Central memory CD8-positive, alpha-beta T cell (primary cell): Measurements from ENCODE around the gene ADCY4.
"Not testable (repeated sequence)": the region's sequence is repeated elsewhere in the genome, so short reads cannot be mapped to it uniquely, and the experiment has no call there.

Source experiments
- ATAC-seq: fragments of 150-1000 bp; cut with Tn5 transposase; replicated peaks from 2 replicates; pipeline ENCODE4 v1.10.0; 2022; ENCODE audit warnings: mild to moderate bottlenecking, moderate FRiP score, moderate number of reproducible peaks; ENCODE audit not compliant: poor library complexity, severe bottlenecking; ENCODE audit errors: extremely low read depth
- DNase-seq, 2 donors: peaks; one replicate each; pipeline ENCODE4 v3.0.0; 2021; ENCODE audit warnings: low spot score in 2 of 2
- H3K27ac Mint-ChIP-seq: one replicate; pipeline ENCODE4 v1.8.0; 2022; ENCODE audit warnings: low read depth, mild to moderate bottlenecking, moderate library complexity, mixed read lengths
- H3K27me3 Mint-ChIP-seq: one replicate; pipeline ENCODE4 v1.8.0; 2022; ENCODE audit warnings: mixed read lengths
- H3K36me3 Mint-ChIP-seq: one replicate; pipeline ENCODE4 v1.8.0; 2022; ENCODE audit warnings: mild to moderate bottlenecking, moderate library complexity, mixed read lengths; ENCODE audit not compliant: insufficient read depth
- H3K4me1 Mint-ChIP-seq: one replicate; pipeline ENCODE4 v1.8.0; 2022; ENCODE audit warnings: mixed read lengths
- H3K4me3 Mint-ChIP-seq: one replicate; pipeline ENCODE4 v1.8.0; 2022; ENCODE audit warnings: mild to moderate bottlenecking, moderate library complexity, mixed read lengths
- H3K9me3 Mint-ChIP-seq: one replicate; pipeline ENCODE4 v1.8.0; 2022; ENCODE audit warnings: mixed read lengths

Gene ADCY4

DNA sequence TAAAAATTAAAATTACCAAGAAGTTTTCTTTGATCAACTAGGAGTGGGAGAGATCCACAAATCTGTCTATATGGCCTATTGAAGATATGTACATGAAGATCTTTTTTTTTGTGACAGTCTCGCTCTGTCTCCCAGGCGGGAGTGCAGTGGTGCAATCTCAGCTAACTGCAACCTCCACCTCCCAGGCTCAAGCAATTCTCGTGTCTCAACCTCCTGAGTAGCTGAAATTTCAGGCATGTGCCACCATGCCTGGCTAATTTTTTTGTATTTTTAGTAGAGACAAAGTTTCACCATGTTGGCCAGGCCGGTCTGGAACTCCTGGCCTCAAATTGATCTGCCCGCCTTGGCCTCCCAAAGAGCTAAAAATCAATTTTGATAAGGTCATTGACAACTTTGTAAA, 28.5 kb upstream of the ADCY4 start:
- Mint-ChIP-seq H3K36me3 (peaks cover 5% of the 10 kb centered on the region), H3K4me3 (no peak overlapping the region)

DNA sequence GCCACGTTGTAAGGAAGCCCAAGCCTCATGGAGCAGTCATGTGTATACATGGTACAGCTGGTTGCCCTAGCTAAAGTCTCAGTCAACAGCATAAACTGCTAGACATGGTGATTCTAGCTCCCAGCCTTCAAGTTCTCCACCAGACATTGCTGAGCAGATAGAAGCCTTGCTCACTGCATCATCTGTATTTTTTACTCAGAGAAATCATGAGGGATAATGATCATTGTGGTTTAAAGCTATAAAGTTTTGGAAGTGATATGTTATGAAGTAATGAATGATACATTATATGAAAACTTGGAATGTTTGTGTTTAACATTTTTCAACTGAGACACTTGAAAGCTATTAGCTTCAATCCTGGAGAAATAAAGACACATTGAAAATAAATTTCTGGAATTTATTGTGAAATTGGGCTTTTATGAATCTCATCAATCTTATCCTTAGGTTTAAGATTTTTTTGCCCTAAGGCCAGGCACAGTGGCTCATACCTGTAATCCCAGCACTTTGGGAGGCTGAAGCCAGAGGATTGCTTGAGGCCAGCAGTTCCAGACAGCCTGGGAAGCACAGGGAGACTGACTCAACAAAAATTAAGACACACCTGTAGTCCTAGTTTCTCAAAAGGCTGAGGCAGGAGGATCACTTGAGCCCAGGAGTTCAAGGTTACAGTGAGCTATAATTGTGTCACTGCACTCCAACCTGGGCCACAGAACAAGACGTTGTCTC, 27.5 kb upstream of the ADCY4 start:
- peaks cover 71% of the 10 kb centered on the region for H3K27me3 Mint-ChIP-seq
- H3K27ac Mint-ChIP-seq: no peak overlapping the region
- H3K9me3 Mint-ChIP-seq: no peaks in the 10 kb centered on the region
- DNase-seq (no peak), ATAC-seq (no peak)
- H3K36me3 Mint-ChIP-seq: peaks cover 5% of the 10 kb centered on the region
- no peak overlapping the region for H3K4me3 Mint-ChIP-seq
- peaks cover 17% of the 10 kb centered on the region for H3K4me1 Mint-ChIP-seq

More for the DNA sequence above, 28.5 kb upstream of the ADCY4 start:
- no peak for DNase-seq
- H3K27ac Mint-ChIP-seq: no peak overlapping the region
- ATAC-seq: no peak
- no peaks in the 10 kb centered on the region for H3K9me3 Mint-ChIP-seq
- H3K4me1 Mint-ChIP-seq: peaks cover 27% of the 10 kb centered on the region
- H3K27me3 Mint-ChIP-seq: peaks cover 72% of the 10 kb centered on the region

DNA sequence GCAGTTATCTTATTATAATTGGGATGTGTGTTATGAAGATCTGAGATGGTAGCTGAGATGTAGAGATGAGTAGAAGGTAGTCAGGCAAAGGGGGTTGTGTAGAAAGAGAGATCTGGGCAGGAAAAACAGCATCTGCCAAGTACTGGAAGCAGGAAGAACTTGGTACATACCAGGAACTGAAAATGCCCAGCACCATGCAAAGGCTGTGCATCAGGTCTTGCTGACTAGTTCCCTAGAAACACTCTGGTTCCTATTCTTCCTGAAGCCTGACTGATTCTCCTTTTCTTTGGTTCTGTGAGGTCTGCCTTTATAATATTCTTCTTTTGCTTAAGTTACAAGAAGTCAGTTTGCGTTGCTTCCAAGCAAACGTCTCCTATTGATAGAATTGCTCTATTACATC, 26.5 kb upstream of the ADCY4 start:
- H3K27ac Mint-ChIP-seq: no peak overlapping the region
- peaks cover 65% of the 10 kb centered on the region for H3K27me3 Mint-ChIP-seq
- H3K4me3 Mint-ChIP-seq: no peak overlapping the region

DNA sequence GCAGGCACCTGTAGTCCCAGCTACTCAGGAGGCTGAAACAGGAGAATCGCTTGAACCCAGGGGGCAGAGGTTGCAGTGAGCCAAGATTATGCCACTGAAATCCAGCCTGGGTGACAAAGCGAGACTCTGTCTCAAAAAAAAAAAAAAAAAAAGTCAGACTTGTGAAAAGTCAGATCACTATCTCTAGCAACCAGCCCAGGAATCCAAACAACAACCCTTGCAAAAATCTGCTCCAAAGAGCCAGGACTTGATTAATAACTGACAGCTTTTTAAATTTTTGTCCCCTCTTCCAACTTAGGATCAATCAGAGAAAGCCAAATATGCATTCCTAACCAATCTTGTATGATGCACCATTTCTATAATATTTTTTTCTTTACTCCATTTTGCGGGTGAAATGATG, 25.4 kb upstream of the ADCY4 start:
- no peak overlapping the region for H3K27ac Mint-ChIP-seq
- no peaks in the 10 kb centered on the region for H3K9me3 Mint-ChIP-seq
- H3K4me1 Mint-ChIP-seq: no peaks in the 10 kb centered on the region
- H3K36me3 Mint-ChIP-seq: no peaks in the 10 kb centered on the region
- no peak overlapping the region for H3K4me3 Mint-ChIP-seq
- ATAC-seq: no peak
- DNase-seq: no peak
- H3K27me3 Mint-ChIP-seq: peaks cover 54% of the 10 kb centered on the region

More for the DNA sequence above, 26.5 kb upstream of the ADCY4 start:
- Mint-ChIP-seq H3K9me3 (no peaks in the 10 kb centered on the region), H3K36me3 (peaks cover 5% of the 10 kb centered on the region), H3K4me1 (peaks cover 8% of the 10 kb centered on the region)
- no peak for DNase-seq
- no peak for ATAC-seq

DNA sequence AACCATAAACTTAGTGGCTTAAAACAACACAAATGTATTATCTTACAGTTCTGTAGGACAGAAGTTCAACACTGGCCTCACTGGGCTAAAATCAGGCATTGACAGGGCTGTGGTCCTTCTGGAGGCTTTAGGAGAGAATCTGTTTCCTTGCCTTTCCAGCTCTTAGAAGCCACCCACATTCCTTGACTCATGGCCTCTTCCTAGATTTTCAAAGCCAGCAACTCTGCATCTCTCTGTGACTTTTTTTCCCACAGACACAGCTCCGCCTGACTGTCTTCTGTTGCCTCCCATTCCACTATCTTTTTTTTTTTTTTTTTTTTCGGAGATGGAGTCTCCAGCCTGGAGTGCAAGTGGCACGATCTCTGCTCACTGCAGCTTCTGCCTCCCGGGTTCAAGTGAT, 21.3 kb upstream of the ADCY4 start:
- DNase-seq: no peak
- peaks cover 56% of the 10 kb centered on the region for H3K27me3 Mint-ChIP-seq
- H3K4me1 Mint-ChIP-seq: no peaks in the 10 kb centered on the region
- H3K36me3 Mint-ChIP-seq: no peaks in the 10 kb centered on the region
- no peak for ATAC-seq
- no peak overlapping the region for H3K4me3 Mint-ChIP-seq
- H3K9me3 Mint-ChIP-seq: no peaks in the 10 kb centered on the region
- H3K27ac Mint-ChIP-seq: no peak overlapping the region

DNA sequence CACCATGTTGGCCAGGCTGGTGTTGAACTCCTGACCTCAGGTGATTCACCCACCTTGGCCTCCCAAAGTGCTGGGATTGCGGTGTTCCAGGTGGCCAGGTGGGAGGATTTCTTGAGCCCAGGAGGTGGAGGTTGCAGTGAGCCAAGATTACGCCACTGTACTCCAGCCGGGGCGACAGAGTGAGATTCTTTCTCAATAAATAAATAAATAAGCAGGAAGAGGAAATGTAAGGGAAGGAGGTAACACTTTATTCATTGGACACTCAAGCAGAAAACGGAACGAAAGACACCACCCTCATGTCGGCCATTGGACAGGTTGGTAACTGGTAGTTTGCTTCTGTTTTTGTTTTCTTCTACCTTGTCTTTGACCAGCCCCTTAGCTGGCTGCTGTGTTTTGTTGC, 20.1 kb upstream of the ADCY4 start:
- no peak overlapping the region for H3K4me3 Mint-ChIP-seq
- H3K36me3 Mint-ChIP-seq: no peaks in the 10 kb centered on the region
- ATAC-seq (no peak), DNase-seq (no peak)
- peaks cover 66% of the 10 kb centered on the region for H3K27me3 Mint-ChIP-seq
- H3K27ac Mint-ChIP-seq: no peak overlapping the region
- H3K4me1 Mint-ChIP-seq: no peaks in the 10 kb centered on the region
- no peaks in the 10 kb centered on the region for H3K9me3 Mint-ChIP-seq

DNA sequence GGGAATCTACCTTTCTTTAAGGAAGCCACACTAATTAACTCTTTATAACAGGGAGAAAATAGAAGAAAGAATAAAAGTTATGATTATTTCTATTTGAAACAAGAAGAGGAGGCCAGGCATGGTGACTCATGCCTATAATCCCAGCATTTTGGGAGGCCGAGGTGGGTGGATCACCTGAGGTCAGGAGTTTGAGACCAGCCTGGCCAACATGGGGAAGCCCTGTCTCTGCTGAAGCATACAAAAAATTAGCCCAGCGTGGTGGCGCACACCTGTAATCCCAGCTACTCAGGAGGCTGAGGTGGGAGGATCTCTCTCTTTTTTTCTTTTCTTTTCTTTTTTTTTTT, 19.6 kb upstream of the ADCY4 start:
- H3K4me3 Mint-ChIP-seq, DNase-seq, ATAC-seq, H3K9me3 Mint-ChIP-seq, H3K36me3 Mint-ChIP-seq, H3K27ac Mint-ChIP-seq, H3K4me1 Mint-ChIP-seq: not testable (repeated sequence)
- H3K27me3 Mint-ChIP-seq: peaks cover 66% of the 10 kb centered on the region

DNA sequence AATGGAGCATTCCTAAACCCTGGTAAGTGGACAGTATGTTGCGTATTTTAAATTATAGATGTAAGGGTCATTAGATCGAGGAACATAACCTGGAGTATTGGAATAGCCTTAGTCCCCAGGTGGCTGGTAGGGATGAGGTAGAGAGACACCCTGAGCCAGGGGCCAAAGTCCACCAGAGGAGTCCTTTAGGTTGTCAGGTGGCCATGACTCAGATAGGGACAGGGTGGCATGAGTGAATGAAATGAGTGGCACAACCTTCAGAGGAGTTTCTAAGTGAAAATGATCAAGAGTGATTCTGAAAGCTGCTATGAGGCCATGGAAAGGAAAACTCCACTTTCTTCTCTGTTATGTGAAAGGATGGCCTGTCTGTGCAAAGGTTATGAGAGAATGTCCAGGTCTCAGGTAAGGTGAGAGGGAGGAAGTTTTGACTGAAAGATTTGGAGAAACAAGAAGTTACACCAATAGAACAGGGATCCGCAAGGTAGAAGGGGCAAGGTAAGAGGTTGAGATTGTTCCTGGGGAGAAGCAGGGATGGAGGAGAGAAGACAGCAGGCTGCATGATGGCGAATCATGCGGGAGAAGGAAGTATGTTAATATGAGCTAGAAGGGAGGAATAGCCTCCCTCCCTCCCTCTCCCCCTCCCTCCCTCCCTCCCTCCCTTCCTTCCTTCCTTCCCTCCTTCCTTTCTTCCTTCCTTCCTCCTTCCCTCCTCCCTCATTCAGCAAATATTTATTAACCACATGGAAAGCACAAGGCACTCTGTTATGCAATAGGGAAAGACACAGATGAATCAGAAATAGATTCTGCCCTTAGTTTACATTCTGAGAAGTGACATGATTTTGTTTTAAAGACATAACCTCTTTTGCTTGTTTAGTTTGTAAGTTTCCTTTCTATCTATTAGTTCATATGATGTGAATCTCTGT, 18.9 kb upstream of the ADCY4 start:
- no peak overlapping the region for H3K4me3 Mint-ChIP-seq
- ATAC-seq (no peak), DNase-seq (no peak)
- no peaks in the 10 kb centered on the region for H3K4me1 Mint-ChIP-seq
- no peaks in the 10 kb centered on the region for H3K9me3 Mint-ChIP-seq
- no peak overlapping the region for H3K27ac Mint-ChIP-seq
- no peaks in the 10 kb centered on the region for H3K36me3 Mint-ChIP-seq
- peaks cover 71% of the 10 kb centered on the region for H3K27me3 Mint-ChIP-seq

DNA sequence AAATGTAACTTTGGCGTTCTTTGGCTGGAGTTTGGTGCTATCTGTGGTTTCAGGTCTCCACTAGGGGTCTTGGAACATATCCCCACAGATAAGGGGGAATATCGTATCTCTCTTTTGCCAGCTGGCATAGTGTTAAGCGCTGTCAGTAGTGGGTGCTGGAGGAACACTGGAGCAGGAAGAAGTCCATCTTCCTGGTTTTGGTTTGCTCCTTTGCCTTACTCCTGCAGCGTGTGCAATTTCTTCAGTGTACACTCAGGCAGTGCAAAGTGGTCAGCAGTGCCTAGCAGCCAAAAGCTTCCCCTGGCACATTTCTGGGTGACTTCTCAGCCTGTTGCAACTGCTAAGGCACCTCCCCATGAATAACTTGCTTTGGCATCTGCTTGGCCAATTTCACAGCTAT, 16.6 kb upstream of the ADCY4 start:
- no peaks in the 10 kb centered on the region for H3K36me3 Mint-ChIP-seq
- DNase-seq: no peak
- no peaks in the 10 kb centered on the region for H3K9me3 Mint-ChIP-seq
- H3K27me3 Mint-ChIP-seq: peaks cover 68% of the 10 kb centered on the region
- no peak for ATAC-seq
- no peak overlapping the region for H3K27ac Mint-ChIP-seq
- H3K4me1 Mint-ChIP-seq: no peaks in the 10 kb centered on the region
- no peak overlapping the region for H3K4me3 Mint-ChIP-seq

DNA sequence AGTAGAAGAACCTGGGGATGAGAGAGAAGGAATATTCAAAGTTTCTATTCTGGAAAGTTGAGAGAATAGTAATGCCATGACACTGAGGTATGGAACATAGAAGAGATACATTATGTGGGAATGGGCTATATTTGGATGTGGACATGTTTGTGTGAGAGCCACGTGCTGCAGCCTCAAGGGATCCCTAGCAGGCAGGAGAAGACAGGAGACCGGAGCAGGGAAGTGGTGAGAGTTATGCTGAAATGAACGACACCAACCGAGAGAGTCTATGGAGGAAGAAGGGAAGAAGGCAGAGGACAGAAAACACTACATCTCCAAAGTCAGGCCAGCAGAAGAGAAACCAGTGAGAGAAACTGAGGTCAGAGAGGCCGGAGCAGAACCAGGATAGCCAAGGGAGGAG, 14.9 kb upstream of the ADCY4 start:
- peaks cover 85% of the 10 kb centered on the region for H3K27me3 Mint-ChIP-seq
- no peak for DNase-seq
- H3K27ac Mint-ChIP-seq: no peak overlapping the region
- no peak for ATAC-seq
- H3K4me1 Mint-ChIP-seq: no peaks in the 10 kb centered on the region
- no peaks in the 10 kb centered on the region for H3K36me3 Mint-ChIP-seq
- no peaks in the 10 kb centered on the region for H3K9me3 Mint-ChIP-seq
- H3K4me3 Mint-ChIP-seq: no peak overlapping the region

DNA sequence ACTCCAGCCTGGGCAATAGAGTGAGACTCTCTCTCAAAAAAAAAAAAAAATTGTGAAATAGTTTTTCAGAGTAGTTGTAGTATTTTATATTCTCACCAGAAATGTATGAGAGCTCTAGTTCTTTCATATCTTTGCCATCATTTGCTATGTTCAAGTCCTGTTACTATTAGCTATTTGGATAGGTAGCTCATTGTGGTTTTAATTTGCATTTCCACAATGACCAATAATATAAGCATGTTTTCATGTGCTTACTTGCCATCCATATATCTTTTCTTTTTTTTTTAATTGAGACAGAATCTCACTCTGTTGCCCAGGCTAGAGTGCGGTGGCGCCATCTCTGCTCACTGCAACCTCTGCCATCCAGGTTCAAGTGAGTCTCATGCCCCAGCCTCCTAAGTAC, 13.3 kb upstream of the ADCY4 start:
- no peak overlapping the region for H3K27ac Mint-ChIP-seq
- no peaks in the 10 kb centered on the region for H3K4me1 Mint-ChIP-seq
- no peaks in the 10 kb centered on the region for H3K9me3 Mint-ChIP-seq
- H3K4me3 Mint-ChIP-seq: no peak overlapping the region
- DNase-seq (no peak), ATAC-seq (no peak)
- peaks cover 1% of the 10 kb centered on the region for H3K36me3 Mint-ChIP-seq
- peaks cover 83% of the 10 kb centered on the region for H3K27me3 Mint-ChIP-seq

DNA sequence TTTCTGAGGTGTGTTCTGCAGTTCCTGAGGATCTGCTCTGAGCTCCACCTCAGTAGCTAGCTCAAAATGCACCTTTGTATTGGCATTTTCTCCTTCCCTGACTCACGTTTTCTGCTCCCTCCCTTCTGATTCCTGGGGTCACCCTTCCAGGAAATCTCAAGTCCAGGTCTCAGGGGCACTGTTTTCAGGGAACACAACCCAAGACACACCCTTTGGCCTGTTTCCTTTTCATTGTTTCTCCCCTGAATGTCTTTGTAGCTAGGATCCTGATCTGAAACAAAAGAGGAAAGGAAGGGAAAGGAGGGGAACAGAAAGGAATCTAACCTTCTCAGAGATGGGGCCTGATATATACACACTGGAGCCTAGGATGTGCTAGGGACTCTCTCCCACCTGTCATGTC, 12.3 kb upstream of the ADCY4 start:
- ATAC-seq: no peak
- no peak overlapping the region for H3K27ac Mint-ChIP-seq
- peaks cover 1% of the 10 kb centered on the region for H3K36me3 Mint-ChIP-seq
- no peaks in the 10 kb centered on the region for H3K9me3 Mint-ChIP-seq
- DNase-seq: no peak
- no peaks in the 10 kb centered on the region for H3K4me1 Mint-ChIP-seq
- no peak overlapping the region for H3K4me3 Mint-ChIP-seq
- H3K27me3 Mint-ChIP-seq: peaks cover 83% of the 10 kb centered on the region
